ENCODE results near the gene RNF157.

Gene RNF157

GRCh38 chr17:76149214-76149613, 91.1 kb downstream of the RNF157 start:
- no peak overlapping the region for H3K4me3 ChIP-seq (ENCODE audit: low read depth, low read length)
- TF ChIP-seq CTCF (IDR thresholded peaks at IDR 0.05; ENCODE audit: insufficient read depth, low read depth, low read length, missing control alignments) = no peak
- no peak for DNase-seq (ENCODE audit: low read depth)

- no peak for TF ChIP-seq CTCF (IDR thresholded peaks at IDR 0.05; ENCODE audit: insufficient read depth, low read depth, low read length, missing control alignments)
- DNase-seq (ENCODE audit: low read depth) = no peak
- no peak overlapping the region for H3K4me3 ChIP-seq (ENCODE audit: low read depth, low read length)
These were observed 92.3 kb downstream of the RNF157 start for GRCh38 chr17:76148015-76148326.

- peak; percentile 18 for TF ChIP-seq CTCF (IDR thresholded peaks at IDR 0.05; ENCODE audit: insufficient read depth, low read depth, low read length, missing control alignments)
- DNase-seq (ENCODE audit: low read depth) = no peak
These were observed 92.9 kb downstream of the RNF157 start for GRCh38 chr17:76147211-76148014.

GRCh38 chr17:76146053-76146851, 94.0 kb downstream of the RNF157 start:
- no peak for TF ChIP-seq CTCF (IDR thresholded peaks at IDR 0.05; ENCODE audit: insufficient read depth, low read depth, low read length, missing control alignments)
- DNase-seq (ENCODE audit: low read depth) = no peak
- no peak overlapping the region for H3K4me3 ChIP-seq (ENCODE audit: low read depth, low read length)

More at GRCh38 chr17:76147211-76148014, 92.9 kb downstream of the RNF157 start:
- H3K4me3 ChIP-seq (ENCODE audit: low read depth, low read length) = no peak overlapping the region

GRCh38 chr17:76145231-76146052, 94.9 kb downstream of the RNF157 start:
- no peak for TF ChIP-seq CTCF (IDR thresholded peaks at IDR 0.05; ENCODE audit: insufficient read depth, low read depth, low read length, missing control alignments)
- peak; percentile 57 for DNase-seq (ENCODE audit: low read depth)
- H3K4me3 ChIP-seq (ENCODE audit: low read depth, low read length) = peak overlapping the region; percentile 14; the same call in 1 of the 2 replicates

- no peak for DNase-seq (ENCODE audit: low read depth)
- TF ChIP-seq CTCF (IDR thresholded peaks at IDR 0.05; ENCODE audit: insufficient read depth, low read depth, low read length, missing control alignments) = no peak
- no peak overlapping the region for H3K4me3 ChIP-seq (ENCODE audit: low read depth, low read length)
These were observed 97.7 kb downstream of the RNF157 start for GRCh38 chr17:76142585-76143041.
